GM04504 (cell line): ENCODE data around the gene FAU.
A peak's percentile ranks its signal among the peaks of the same experiment; 100 is the strongest.
"Not testable (repeated sequence)": the region's sequence is repeated elsewhere in the genome, so short reads cannot be mapped to it uniquely, and the experiment has no call there.

Source experiments
- DNase-seq: peaks from one replicate; pipeline ENCODE4 v3.0.0-alpha.2; 2012; ENCODE audit warnings: low read depth

Gene FAU

DNA sequence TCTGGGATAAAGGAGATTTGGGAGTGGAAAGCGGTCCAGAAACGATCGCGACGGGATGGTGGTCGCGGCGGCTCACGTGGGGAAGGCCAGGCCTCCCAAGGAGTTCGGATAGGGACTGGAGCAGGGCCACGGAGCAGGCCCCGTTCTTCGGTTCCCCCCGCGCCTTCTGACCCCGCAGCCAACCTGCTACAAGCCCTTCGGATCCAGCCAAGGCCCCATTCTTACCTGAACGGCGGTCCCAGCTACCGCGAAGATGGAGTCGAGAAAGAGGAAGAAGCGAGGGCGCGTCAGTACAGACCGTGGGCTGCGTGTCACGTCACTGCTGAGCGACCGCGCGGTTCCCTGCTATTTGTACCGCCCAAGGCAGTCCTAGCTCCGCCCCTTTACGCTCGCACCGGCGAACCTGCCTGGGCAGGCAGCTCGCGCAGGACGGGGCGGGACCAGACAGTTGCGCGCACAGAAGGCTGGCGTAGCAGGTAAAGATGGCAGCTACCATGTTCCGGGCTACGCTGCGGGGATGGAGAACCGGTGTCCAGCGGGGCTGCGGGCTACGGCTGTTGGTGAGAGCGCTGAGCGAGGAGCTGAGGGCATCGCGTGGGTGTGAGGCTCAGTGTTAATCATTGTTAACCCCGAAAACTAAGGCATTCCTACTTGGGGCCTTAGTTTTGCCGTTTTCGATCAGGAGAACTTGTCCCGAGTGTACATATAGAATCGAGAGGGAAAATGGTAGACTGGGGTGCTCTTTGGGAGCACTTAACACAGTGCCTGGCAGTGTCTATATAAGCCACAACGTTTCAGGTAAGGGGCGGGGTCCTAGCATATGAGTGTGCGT lies at the start of gene FAU, which contains the start of gene MRPL49:
FAU (minus strand) TSS at position 270 of the 832 bp plus-strand sequence. CDS start 321 bp downstream, outside the sequence.
MRPL49 (plus strand) TSS at position 457 of the 832 bp plus-strand sequence; CDS start at position 483, 26 bp downstream.
- DNase-seq = peak; percentile 93

DNA sequence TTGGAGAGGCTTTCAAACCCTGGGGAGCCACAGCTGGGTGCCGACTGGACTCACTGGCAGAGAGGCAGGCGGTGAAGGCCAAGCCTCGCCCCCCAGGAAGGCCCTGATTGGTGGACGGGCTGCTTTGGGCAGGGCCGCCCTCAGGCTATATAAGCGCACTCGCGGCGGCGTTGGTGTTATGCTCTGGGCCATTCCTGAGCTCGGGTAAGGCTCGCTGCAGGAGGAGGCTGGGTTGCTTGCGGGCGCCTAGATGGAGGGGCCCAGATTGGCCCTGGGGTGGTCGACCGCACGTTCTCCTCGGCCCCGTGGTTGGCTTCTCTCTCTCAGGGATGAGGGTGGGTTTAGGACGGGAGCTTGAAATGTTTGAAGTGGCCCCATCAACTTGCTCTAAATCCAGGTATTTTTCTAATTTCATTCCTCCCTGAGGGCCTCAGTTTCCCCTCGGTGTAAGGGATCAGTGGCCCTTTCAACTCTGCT lies 48.2 kb upstream of the FAU start, which contains the start of gene SPDYC:
SPDYC (plus strand) TSS at position 176 of the 477 bp plus-strand sequence. CDS start 1,125 bp downstream, outside the sequence.
- DNase-seq = no peak

GRCh38 chr11:65169164-65169641 lies 47.3 kb upstream of the FAU start:
- DNase-seq = no peak

- DNase-seq = no peak
These were observed 45.7 kb upstream of the FAU start for GRCh38 chr11:65167656-65168055.

DNA sequence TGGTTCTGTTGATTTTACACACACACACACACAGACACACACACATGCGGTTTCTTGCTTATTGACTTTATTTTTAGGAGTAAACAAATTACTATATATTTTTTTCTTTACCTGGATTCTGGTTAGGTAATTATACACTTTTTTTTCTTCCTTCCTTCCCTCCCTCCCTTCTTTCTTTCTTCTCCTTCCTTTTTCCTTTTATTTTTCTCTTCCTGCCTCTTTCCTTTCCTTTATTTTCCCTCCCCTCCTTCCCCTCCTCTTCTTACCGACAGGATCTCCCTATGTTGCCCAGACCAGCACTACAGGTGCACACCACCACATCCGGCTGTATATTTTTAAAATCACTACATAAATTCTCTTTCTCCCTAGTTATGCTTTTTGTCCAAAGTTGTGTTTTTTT lies 45.0 kb upstream of the FAU start:
- no peak for DNase-seq

GRCh38 chr11:65165410-65166317 lies 43.7 kb upstream of the FAU start:
- DNase-seq = no peak

GRCh38 chr11:65163684-65164083 lies 41.8 kb upstream of the FAU start:
- no peak for DNase-seq

DNA sequence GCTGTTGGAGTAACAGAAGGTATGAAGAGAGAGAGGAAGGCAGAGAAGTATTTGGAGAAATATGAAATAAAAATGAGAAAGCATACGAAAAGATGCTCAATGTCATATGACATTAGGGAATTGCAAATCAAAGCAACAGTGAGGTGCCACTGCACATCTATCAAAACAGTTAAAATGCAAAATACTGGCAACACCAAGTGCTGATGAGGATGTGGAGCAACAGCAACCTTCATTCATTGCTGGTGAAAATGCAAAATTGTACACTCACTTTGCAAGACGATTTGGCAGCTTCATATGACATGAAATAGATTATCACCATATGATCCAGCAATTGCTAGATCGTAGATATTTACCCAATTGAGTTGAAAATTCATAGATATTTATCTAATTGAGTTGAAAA lies 38.7 kb upstream of the FAU start:
- DNase-seq = no peak

DNA sequence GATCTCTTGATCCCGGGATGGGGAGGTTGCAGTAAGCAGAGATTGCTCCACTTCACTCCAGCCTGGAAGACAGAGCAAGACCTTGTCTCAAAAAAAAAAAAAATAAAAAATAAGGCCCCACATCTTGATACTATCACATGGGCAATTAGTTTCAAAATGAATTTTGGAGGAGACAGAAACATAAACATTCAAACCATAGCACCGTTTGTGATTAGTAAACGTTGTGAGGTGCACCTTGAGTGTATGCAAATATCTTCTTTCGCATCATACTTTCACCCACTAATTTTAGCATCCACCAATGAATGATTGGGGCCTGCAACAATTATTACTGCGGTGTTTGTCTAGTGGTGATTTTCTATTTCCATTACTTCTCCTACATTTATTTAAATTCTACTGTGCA lies 37.1 kb upstream of the FAU start:
- no peak for DNase-seq

DNA sequence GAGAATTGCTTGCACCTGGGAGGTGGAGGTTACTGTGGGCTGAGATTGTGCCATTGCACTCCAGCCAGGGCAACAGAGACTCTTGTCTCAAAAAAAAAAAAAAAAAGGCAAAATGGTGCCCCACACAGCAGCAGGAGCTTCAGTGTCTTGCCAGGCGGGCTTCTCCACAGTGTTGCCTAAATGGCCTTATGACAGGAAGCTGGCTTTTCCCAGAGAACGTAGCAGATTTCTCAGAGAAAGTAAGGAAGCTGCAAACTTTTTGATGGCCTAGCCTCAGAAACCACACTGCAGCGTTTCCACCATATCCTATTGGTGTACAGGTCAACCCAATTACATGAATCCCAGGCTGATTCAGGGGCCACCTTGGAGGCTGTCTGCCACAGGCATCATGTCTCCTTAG lies 35.4 kb upstream of the FAU start:
- no peak for DNase-seq

DNA sequence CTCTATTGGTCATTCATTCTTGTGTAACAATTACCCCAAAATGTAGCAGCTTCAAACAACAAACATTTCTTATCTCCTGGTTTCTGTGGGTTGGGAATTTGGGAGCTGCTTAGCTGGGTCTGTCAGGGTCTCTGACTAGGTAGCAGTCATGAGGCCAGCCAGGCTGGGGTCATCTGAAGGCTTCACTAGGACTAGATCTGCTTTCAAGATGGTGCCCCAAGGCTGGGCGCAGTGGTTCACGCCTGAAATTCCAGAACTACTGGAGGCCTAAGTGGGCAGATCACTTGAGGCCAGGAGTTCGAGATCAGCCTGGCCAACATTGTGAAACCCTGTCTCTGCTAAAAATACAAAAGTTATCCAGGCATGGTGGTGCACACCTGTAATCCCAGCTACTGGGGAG lies 35.0 kb upstream of the FAU start:
- DNase-seq = no peak

DNA sequence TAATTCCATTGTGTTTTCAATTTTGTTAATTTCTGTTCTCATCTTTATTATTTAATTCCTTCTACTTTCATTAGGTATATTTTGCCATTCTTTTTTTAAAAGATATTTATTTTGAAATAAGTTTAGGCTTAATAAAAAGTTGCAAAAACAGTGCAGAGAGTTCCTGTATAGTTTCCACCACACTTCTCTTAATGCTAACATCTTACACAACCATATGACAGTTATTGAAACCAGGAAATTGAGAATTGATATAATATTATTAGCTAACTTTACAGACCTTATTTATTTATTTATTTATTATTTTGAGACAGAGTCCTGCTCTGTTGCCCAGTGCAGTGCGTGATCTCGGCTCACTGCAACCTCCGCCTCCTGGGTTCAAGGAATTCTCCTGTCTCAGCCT lies 34.3 kb upstream of the FAU start:
- no peak for DNase-seq

- DNase-seq = no peak
These were observed 30.2 kb upstream of the FAU start for GRCh38 chr11:65152122-65152521.

DNA sequence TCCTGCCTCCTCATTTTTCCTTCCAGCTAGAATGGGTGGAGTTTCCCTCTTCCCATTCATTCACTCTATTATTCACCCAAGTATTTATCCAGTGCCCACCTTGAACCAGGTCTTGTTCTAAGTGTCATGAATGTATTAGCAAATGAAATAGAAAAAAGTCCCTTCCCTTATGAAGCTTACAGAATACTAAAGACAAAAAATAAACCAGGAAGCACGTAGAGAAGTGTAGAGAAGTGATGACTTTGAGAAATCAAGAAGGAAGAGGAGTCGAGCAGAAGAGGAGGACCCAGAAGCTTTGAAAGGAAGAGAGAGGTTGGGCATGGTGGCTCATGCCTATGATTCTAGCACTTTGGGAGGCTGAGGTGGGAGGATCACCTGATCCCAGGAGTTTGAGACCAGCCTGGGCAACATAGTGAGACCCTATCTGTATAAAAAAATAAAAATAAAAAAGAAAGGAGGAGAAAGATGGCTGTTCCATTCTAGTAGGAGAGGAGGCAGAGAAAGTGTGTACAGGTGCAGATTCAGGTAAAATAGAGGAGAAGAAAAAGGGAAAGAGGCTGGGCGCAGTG lies 29.5 kb upstream of the FAU start:
- DNase-seq = no peak

DNA sequence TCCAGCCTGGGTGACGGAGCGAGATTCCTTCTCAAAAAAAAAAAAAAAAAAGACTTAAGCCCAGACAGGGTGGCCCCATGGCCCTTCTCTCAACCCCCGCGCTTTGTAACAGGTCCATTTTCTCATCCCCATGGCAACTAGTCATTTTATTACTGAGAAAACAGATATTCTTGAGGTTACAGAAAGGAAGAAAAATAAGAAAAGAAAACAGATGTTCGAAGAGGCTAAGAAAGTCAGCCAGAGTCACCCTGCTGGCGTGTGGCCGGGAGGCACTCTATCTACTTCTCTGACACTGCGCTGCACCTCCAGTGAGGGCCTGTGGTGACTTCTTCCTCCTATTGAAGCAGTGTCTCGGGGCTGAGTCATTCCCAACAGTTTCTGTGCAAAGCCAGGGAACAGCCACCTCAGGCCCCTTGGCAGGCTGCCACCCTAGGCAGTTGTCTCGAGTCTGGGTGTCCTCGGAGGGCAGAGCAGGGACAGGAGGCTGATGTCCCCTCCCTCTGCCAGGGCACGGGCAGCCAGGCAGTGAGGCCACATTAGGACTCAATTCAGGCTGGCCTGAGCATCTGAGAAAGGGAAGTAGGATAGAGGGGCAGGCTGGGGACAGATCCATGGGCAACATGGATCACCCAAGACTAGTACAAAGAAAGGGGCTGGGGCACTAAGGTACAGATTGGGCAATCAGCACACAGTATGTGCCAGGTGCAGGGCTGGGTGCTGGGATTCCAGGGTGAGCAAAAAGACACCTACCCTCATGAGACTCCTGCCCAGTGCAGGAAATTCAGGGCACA lies 28.8 kb upstream of the FAU start:
- DNase-seq = peak; percentile 81

- not testable (repeated sequence) for DNase-seq
These were observed 28.2 kb upstream of the FAU start for GRCh38 chr11:65150131-65150508.

GRCh38 chr11:65148657-65149056 lies 26.7 kb upstream of the FAU start:
- DNase-seq = no peak

DNA sequence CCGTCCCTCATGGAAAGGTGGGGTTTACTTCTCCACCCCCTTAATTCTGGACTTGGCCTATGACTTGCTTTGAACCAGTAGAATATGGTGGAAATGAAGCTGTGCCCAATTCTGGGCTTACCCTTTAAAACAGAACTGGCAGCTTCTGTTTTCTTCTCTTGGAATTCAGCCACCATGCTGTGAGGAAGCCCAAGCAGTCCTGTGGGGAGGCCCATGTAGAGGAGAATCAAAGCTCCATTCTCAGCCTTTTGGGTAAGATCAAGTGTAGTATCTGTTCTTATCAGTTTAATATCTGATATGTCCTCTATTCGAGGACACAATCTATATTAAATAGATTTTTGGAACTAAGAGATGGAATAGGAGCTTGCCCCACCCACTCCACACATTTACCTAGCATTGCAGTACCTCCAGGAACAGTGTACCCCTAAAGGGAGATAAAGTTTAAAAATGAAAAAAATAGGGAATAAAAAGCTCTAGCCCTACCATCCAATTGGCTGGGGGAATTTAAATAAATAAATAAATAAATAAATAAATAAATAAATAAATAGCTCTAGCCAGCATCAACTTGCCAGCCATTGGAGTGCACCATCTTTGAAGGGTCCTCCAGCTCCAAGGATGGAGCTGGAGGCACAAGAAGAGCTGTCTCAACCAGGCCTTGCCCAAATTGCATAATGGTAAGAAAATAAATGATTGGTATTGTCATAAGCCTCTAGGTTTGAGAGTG lies 25.6 kb upstream of the FAU start:
- no peak for DNase-seq

- DNase-seq = no peak
These were observed 20.1 kb upstream of the FAU start for GRCh38 chr11:65141896-65142494.

DNA sequence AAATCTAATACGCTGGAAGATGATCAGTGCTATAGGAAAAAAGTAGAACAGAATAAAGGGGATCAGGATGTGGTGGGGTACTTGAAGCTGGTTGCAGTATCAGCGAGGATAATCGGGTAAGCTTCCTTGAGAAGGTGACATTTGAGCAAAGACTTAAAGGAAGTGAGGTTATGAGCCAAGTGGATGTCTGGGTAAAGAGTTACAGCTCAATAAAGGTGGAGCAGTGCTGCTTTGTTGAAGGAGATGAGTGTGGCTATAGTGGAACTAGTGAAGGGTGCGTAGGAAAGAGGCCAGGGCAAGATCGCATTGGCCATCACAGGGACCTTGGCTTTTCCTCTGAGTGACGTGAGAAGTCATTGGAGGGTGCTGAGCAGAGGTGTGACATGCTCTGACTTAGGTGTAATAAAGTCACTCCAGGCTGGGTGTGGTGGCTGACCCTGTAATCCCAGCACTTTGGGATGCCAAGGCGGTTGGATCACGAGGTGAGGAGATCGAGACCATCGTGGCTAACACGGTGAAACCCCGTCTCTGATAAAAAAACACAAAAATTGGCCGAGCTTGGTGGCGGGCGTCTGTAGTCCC lies 14.7 kb upstream of the FAU start:
- DNase-seq = no peak
